HG03520 (cell line): ENCODE data around the gene TLR9.

Source experiments
- ATAC-seq: cut with Tn5 transposase; IDR thresholded peaks from one replicate; pipeline ENCODE4 v1.9.1; 2021; ENCODE audit warnings: mild to moderate bottlenecking, moderate library complexity; ENCODE audit not compliant: unreplicated experiment

The TLR9 gene

DNA sequence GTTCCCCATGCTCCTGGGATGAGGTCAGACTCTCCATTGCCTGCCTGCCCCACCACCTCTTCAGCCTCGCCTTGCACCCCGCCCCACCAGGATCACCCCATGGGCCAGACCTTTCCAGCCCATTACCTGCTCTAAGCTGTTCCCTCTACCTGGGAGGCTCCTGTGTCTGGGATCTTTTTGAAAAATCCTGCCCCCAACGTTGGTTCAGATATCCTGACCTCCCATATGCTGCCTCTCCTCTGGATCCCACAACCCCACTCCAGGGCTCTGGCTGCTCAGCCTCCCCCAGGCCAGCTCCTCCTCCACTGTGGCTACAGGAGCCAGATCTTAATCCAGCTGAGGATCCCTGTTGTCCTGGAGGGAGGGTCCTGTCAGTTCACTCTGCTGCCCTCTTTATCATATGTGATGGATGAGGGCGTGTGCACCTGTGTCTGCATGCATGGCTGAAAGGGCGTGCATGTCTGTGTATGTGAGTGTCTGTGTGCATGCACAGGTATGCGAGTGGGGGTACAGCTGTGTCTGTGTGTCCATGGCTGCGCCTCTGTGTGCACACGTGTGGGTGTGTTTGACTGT is 49.2 kb downstream of the TLR9 start:
- ATAC-seq: no peak

DNA sequence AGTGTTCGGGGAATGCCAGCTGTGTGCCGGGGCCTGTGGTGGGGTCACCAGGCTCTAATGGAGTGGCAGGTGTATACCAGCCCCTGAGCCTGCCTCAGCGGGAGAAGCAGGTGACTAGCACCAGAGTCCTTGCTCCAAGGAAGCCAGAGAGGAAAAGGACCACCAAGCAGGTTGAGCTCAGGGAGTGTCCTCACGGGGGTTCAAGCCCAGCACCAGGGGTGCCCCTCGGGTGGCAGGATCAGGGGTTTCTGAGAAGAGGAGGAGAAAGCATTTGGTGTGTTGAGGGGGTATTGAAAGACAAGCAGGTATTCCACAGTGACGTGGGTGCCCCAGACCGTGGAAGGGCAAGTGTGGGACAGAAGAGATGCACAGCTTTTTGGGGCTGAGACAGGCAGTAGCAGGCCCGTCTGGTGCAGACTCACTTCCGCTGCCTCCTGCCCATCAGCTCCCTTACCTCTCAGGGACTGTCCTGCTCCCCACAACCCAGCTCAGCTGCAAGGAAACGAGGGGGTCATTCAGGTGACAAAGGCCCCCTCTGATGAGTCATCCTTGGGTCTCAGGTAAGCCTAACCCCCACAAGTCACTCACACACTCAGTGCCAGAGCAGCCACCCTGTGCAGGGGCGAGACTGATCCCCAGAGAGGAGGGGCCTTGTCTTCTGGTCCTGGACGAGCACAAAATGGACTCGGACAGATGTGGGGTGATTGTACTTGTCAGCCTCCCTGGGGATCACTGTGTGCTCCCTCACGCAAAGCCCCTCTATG is 49.8 kb downstream of the TLR9 start:
- ATAC-seq: no peak

DNA sequence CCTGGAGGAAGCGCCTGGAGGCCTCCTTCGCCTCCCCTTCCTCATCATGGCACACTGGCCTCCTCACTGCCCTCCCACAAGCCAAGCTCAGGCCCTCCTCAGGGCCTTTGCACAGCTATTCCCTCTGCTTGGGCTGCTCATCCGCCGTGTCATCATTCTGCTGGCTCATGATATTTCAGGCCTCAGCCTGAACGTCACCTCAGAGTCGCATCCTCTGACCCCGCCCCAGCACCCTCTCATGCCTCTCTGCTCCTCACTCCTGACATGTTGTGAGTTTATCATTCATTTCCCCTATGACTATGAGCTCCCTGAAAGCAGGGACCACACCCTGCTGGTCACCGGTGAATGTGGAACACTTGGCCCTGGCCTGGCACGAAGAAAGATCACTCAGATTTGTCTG is 50.5 kb downstream of the TLR9 start:
- ATAC-seq: no peak

DNA sequence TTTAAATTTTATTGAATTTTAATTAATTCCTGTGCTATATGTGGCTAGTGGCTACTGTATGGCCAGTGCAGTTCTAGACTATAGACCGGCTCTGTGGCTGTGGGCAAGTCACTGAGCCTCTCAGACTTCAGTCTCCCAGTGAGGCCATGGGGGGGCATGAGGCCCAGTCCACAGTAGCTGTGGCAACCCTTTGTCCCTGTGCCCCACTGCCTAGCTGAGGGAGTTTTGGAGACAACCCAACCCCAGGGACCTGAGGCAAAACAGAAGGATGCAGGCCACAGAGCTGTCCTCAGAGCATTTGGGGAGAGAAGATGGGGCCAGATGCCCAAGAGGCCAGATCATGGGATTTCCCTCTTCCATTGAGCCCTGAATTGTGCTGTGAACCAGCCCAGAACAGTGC is 52.3 kb downstream of the TLR9 start:
- ATAC-seq: no peak

DNA sequence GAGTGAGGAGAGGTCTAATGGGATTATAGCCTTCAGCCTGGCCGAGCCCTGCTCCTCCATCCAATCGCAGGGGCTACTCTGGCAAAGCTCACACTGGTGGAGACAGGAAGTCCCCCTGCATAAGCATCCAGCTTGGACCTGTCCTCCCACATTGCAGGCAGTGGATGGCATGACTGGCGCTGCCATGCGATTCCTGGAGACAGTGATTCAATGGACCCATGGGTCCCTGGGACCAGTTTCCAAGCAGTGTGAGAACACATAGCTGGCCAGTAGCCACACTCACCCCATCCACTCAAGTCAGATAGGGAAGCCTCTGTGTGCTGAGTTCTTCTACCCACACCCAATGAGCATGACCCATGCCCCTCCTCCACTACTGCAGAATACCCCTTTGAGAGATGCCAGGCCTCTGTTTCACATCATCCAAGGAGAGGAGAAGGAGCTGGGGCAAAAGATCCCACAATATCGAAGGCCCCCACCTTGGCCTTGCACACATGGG is 53.1 kb downstream of the TLR9 start:
- ATAC-seq: no peak

DNA sequence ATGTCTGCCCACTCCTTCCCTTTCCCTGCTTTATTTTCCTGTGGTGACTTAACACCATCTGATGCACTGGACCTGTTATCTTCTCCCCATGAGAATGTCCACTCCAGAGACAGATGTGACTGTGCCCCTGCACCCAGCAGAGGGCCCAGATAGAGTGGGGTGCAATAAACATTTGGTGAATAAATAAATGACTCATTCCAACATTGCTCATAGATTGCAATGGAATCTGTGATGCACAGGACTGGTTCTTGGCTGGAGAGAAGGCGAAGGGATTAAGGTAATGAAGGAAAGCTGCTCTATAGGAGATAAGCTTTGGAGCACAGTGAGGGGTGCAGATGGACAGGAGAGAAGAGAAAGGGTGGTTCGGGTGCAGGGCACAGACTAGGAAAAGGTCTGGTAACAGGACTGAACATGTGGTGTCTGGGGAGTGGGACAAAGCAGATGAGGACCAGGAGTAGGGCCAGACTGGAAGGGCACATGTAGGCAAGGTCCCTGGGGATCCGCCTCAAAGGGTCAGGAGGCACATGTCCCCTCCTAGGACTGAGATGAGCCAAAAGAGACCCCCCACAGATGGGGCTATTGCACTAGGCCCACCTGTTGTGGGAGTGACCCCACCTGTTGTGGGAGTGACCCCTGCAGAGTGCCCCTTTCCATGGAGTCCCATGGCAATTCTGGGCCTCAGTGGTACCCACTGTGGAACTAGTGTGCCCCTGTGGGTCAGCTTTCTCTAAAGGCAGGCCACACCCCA is 53.8 kb downstream of the TLR9 start:
- no peak for ATAC-seq
